Neural crest cell (in vitro differentiated cells): ENCODE data around the gene EIPR1. TPM values are rescaled to one million over a fixed set of nuclear protein-coding genes. Genes with fewer than 3 reads are reported as not detected.

ENCODE experiments used
- DNase-seq: peaks from one replicate; pipeline ENCODE4 v3.0.0; 2021; ENCODE audit warnings: low read depth, mixed read lengths, low spot score
- H3K27ac Mint-ChIP-seq: one replicate; pipeline ENCODE4 v1.8.0; 2021; ENCODE audit warnings: mild to moderate bottlenecking, mixed read lengths; ENCODE audit not compliant: unreplicated experiment
- H3K27me3 Mint-ChIP-seq: 2 replicates; pipeline ENCODE4 v1.8.0; 2021; ENCODE audit warnings: low read depth, mild to moderate bottlenecking, mixed read lengths
- H3K36me3 Mint-ChIP-seq: 2 replicates; pipeline ENCODE4 v1.8.0; 2021; ENCODE audit warnings: low read depth, mild to moderate bottlenecking, mixed read lengths
- H3K4me1 Mint-ChIP-seq: 2 replicates; pipeline ENCODE4 v1.8.0; 2021; ENCODE audit warnings: mixed read lengths
- H3K4me3 Mint-ChIP-seq: one replicate; pipeline ENCODE4 v1.8.0; 2021; ENCODE audit warnings: mild to moderate bottlenecking, mixed read lengths
- H3K9me3 Mint-ChIP-seq: 2 replicates; pipeline ENCODE4 v1.8.0; 2021; ENCODE audit warnings: mixed read lengths
- CTCF ChIP-seq: fragments of 200-600 bp; sonication (generic); conservative IDR thresholded peaks from 2 replicates; pipeline ENCODE4 v1.5.0; 2021; ENCODE audit warnings: antibody characterized with exemption, mild to moderate bottlenecking
- total RNA-seq: library from RNA; stranded (reverse); gene quantifications from 2 replicates; pipeline ENCODE4 v1.2.1, GENCODE V29; 2021

Gene EIPR1
- total RNA-seq, 1 donor from 2014 or later = 33.0 TPM

GRCh38 chr2:3399829-3400228 lies 22.2 kb upstream of the EIPR1 start:
- Mint-ChIP-seq H3K36me3 (peaks cover 49% of the 10 kb centered on the region), H3K4me3 (no peak overlapping the region)

GRCh38 chr2:3399381-3399780 lies 21.8 kb upstream of the EIPR1 start:
- Mint-ChIP-seq H3K4me3 (no peak overlapping the region), H3K4me1 (peaks cover 15% of the 10 kb centered on the region), H3K27me3 (no peaks in the 10 kb centered on the region), H3K27ac (no peak overlapping the region), H3K36me3 (peaks cover 50% of the 10 kb centered on the region), H3K9me3 (peaks cover 13% of the 10 kb centered on the region)
- no peak for TF ChIP-seq CTCF
- DNase-seq = no peak

More at GRCh38 chr2:3399829-3400228, 22.2 kb upstream of the EIPR1 start:
- peaks cover 15% of the 10 kb centered on the region for H3K4me1 Mint-ChIP-seq
- TF ChIP-seq CTCF = no peak
- DNase-seq = no peak
- H3K9me3 Mint-ChIP-seq = peaks cover 12% of the 10 kb centered on the region
- peak overlapping the region; percentile 97 for H3K27ac Mint-ChIP-seq
- H3K27me3 Mint-ChIP-seq = no peaks in the 10 kb centered on the region

- Mint-ChIP-seq H3K4me1 (peaks cover 15% of the 10 kb centered on the region), H3K36me3 (peaks cover 51% of the 10 kb centered on the region), H3K27me3 (no peaks in the 10 kb centered on the region), H3K27ac (peak overlapping the region; percentile 8), H3K9me3 (peaks cover 13% of the 10 kb centered on the region), H3K4me3 (no peak overlapping the region)
- no peak for DNase-seq
- no peak for TF ChIP-seq CTCF
These were observed 21.2 kb upstream of the EIPR1 start for GRCh38 chr2:3398857-3399256.

- Mint-ChIP-seq H3K27ac (no peak overlapping the region), H3K9me3 (peaks cover 13% of the 10 kb centered on the region), H3K4me3 (no peak overlapping the region), H3K27me3 (no peaks in the 10 kb centered on the region), H3K36me3 (peaks cover 64% of the 10 kb centered on the region), H3K4me1 (peaks cover 15% of the 10 kb centered on the region)
- no peak for DNase-seq
- TF ChIP-seq CTCF = no peak
These were observed 19.4 kb upstream of the EIPR1 start for GRCh38 chr2:3396920-3397559.

GRCh38 chr2:3392216-3392615 lies 14.6 kb upstream of the EIPR1 start:
- no peaks in the 10 kb centered on the region for H3K27me3 Mint-ChIP-seq
- no peak overlapping the region for H3K4me3 Mint-ChIP-seq

More at GRCh38 chr2:3392216-3392615, 14.6 kb upstream of the EIPR1 start:
- Mint-ChIP-seq H3K36me3 (peaks cover 58% of the 10 kb centered on the region), H3K9me3 (peaks cover 13% of the 10 kb centered on the region), H3K4me1 (no peaks in the 10 kb centered on the region), H3K27ac (no peak overlapping the region)
- no peak for TF ChIP-seq CTCF
- no peak for DNase-seq
